OCI-M2 (cell line): Measurements from ENCODE around the gene SUGCT.
"Not testable (repeated sequence)": the region's sequence is repeated elsewhere in the genome, so short reads cannot be mapped to it uniquely, and the experiment has no call there.

Experiments used
- DNase-seq: peaks from one replicate; lab custom pipeline; 2025; ENCODE audit not compliant: unreplicated experiment; lab: John Stamatoyannopoulos, UW

Gene SUGCT

DNA sequence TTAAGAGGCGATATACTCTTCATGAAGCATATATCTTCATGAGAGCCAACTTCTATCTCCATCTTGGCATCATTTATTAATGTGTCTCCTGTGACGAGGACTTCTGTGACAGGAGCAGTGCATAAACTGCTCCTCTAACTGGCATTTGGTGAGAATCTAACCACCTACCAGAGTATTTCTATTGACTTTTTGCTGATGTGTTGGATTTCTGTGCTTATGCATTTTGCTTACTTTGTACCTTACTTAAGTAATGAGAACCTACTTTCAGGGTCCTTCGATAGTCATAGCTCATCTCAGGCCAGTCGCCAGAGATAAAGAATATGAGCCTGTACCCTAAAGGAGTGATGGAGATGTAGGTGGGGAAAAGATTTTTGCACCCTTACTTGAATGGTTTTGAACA lies 265.7 kb downstream of the SUGCT start:
- no peak for DNase-seq

DNA sequence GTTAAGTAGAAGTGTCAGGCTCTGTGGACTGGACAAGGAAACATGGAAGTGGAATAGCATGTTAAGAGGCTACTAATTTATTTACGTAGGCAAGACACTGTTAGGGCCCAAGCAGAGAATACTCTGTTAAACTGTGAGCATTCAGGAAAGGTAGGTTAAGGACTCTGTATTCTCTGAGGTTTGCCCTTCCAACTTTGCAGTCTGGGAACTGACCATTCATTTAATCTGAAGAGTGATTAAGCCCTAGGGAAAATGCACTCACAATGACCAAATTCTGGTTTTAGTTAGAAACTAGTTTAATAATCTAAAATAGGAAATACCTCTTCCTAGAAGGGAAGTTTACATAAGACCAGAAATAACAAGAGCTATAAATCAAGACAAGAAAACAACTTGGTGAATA lies 266.6 kb downstream of the SUGCT start:
- no peak for DNase-seq

DNA sequence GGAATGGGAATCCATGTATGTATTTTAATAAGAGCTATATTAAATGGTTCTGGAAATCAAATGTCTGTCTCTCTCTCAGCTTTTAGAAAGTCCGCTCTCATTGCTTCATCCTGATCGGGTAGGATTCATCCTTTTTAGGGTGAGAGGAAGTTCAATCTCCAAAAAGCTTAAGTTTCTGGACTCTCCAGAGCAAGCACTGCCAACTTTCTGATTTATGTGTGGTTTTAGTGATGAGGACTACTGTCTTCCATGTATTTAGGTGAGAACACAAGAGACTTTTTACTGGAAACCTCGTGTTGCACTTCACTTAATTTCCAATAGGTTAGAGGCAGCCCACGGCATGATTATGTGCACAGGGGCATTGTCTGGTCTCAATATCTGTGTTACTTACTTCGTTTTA lies 267.9 kb downstream of the SUGCT start:
- DNase-seq = no peak

DNA sequence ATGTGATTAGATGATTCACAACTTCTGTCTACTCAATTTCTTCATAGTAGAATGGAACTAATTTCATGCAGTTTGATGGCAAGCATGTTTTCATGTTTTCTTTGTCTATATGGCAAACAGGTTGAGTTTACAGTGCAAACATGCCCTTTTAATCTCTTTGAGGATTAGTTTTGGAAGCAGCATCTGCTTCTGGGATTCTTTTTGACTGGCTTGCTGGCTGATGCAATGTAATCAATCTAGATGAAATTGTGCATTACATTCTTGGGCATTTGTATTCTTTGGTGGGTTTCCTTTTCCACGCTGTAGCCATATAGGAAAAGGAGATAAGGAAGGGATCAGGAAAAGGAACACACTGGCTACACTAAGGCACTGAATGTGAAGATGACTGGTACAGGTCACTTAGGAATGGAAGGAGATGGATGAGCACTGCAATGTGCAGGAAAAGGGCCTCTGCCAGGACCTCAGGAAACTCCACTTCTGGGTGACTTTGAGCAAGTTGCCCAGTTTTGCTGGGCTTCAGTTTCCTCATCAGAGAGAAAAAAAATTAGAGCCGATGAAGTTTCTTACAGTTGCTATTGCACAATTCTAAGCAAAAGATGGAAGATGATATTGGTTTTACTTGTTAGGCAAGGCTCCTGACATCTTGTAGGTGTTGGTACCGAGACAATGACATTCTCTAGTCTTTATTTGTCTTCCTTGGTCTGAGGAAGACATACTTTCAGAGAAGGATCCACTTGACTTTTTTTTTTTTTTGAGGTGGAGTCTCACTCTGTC lies 269.1 kb downstream of the SUGCT start:
- no peak for DNase-seq

DNA sequence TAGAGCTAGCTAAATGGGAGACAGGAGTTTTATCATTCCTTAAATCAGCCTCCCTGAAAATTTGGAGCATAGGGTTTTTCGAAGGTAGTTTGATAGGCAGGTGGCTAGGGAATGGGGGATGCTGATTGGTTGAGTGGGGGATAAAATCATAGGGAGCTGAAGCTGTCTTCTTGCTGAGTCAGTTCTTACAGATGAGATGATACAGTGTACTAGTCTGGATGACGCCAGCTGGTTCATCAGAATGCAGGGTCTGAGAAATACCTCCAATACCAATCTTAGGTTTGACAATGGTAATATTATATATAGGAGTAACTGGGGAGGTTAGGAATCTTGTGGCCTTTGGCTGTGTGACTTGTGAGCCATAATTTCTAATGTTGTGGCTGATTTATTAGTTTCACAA lies 271.2 kb downstream of the SUGCT start:
- DNase-seq = no peak

DNA sequence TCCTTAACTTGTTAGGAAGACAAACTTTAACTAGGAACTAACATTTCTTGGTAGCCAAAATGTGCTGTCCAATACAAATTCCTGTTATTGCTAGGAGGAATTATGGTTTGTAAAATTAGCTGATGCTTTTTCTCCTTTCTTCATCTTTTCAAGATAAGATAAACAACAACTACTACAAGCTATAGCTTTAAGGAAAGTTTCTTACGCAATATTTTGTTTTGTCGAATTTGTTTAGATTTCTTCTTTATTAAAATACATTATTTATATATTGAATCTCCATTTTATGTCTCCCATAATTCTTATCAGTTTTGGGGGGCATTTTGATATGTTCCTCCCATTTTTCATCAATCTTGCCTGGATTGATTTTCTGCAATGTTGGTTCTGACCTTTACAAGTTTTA lies 277.5 kb downstream of the SUGCT start:
- no peak for DNase-seq

DNA sequence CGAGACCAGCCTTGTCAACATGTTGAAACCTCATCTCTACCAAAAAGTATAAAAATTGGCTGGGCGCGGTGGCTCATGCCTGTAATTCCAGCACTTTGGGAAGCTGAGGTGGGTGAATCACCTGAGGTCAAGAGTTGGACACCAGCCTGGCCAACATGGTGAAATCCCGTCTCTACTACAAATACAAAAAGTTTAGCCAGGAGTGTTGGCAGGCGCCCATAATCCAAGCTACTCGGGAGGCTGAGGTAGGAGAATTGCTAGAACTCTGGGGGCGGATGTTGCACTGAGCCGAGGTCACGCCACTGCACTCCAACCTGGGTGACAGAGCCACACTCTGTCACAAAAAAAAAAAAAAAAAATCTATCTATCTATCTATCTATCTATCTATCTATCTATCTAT lies 279.9 kb downstream of the SUGCT start:
- not testable (repeated sequence) for DNase-seq

DNA sequence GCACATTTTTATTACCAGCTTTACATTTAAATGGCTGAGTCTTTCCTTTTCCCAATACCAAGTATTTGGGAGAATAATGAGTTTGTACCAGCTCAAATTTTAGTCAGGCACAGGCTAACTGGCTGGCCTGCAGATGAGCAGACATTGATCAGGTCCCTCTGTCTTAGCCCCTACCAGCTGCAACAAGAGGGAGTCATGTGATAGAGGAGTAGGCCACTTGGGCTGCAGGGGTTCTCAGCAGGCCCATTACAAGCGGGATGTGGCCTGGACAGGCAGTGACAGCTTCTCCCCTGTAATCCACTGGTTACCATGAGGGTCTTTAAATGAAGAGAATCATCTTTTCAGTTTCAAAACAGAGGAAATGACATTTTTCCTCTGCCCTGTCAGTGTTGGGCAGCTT lies 283.6 kb downstream of the SUGCT start:
- no peak for DNase-seq

DNA sequence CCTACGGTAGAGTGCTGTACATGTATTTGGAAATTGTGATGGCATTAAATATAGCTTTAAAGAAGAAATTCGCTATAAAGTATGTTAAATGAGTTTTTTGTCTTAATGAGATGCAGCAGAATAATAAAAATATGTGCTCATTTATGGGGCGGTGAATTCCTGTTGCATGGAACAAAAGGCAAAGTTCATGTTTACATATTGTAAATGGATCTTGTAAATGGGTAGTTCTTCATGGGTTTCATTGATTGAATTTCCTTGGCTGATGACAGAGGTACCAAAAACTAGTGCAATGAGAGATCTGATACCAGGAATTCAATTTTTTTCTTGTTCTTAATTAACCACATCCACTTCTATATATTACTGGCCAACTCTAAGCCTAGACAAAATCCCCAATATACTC lies 284.2 kb downstream of the SUGCT start:
- no peak for DNase-seq

DNA sequence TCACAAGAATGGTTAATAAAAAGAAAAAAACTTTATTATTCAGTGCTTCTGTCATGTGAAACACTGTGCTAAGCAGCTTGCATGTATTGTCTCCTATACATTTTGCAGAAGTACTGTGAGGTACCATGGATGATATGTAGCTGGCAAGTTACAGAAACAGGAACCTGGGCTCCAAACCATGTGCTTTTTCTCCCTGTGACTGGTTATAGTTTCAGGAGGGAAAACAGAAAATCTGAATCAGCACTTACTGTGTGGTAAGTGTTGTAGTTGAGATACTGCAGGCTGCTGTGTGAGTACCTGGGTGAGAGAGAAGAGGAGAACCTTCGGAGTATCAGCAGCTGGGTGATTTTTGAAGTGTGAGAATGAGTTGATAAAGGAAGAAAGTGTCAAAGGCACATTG lies 285.0 kb downstream of the SUGCT start:
- DNase-seq = no peak

DNA sequence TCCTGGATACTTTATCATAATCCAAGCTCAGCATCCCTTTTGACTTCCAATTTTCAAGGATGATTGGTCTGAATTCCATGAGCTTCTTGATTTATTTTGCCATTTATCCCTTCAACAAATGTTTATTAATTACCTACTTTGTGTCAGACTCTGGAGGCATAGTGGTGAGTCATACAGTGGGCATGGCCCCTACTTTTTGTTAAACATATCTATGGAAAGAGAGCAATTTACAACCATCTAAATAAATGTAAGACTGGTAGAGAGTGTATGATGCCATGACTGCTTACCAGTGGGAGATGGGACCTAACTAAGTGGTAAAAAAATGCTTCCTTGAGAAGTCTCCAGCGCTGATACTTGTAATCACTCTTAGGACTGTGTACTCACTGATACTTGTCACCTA lies 286.6 kb downstream of the SUGCT start:
- no peak for DNase-seq

DNA sequence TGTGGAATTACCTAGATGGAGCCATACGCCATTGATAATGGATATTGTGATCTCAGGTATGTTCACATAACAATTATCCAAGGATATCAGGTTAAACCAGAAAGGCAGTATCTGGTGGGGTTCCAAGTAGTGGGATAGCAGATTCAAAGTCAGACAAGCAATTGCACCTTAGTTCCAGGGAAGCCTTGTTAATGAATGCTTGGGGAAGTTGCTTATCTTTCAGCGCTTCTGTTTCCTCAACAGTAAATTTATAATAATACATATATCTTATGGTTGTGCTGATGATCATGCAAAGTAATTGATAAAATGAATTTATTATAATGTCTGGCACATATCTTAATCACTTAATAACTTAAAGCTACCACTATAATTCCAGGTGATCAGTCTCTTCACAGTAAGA lies 290.9 kb downstream of the SUGCT start:
- no peak for DNase-seq

DNA sequence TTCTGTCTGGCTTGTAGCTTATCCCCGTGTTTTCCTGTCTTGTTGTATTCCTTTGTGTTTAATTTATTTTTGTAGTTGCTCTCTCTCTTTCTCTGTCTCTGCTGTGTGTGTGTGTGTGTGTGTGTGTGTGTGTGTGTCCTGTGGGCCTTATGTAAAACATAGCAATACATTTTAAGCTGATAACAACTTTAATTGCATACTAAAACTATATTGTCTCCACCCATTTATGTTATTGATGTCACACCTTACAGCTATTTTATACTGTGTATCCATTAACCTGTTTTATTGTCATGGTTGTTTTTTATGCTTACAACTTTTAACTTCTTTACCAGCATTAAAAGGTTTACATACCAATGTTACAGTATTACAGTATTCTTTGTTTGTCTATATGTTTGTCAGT lies 293.6 kb downstream of the SUGCT start:
- DNase-seq = no peak

DNA sequence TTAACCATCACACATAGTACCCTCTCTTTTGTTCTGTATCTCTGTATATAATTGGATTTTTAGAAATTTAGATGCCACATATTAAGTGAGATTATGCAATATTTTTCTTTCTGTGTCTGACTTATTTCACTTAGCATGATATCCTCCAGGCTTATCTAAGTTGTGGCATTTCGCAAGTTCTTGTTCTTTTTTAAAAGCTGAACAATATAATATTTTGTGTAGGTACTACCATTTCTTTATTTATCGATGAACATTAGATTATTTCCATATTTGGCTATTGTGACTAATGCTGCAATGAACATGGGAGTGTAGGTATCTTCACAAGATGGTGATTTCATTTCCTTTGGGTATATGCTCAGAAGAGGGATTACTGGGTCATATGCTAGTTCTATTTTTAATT lies 295.0 kb downstream of the SUGCT start:
- DNase-seq = no peak

DNA sequence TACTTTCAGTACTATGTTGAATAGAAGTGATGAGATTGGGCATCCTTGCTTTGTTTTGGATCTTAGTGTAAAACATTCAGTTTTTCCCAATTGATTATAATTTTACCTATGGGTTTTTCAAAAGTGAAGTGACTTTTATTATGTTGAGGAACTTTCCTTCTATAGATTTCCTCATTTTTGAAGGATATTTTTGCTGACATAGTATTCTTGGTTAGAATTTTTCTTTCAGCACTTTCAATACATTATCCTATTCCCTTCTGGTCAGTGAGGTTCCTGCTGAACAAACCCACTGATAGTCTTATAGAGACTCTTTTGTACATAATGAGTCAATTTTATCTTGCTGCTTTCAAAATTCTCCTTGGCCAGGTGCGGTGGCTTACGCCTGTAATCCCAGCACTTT lies 297.2 kb downstream of the SUGCT start:
- DNase-seq = no peak

DNA sequence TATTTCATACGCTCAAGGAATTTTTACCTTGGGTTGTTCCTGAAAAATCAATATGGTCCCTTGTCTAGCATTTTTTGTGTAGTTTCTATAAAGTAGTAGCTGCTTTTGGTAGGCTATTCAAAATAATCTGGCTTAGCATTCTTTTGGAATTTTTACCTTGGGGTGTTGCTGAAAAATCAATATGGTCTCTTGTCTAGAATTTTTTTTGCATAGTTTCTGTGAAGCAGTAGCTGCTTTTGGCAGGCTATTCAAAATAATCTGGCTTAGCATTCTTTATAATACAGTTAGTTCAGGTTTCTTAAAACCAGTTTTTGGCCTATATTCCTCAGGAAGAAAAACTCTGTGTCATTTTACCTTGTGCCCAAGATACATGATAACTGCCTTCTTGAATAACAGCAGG lies 301.9 kb downstream of the SUGCT start:
- no peak for DNase-seq

DNA sequence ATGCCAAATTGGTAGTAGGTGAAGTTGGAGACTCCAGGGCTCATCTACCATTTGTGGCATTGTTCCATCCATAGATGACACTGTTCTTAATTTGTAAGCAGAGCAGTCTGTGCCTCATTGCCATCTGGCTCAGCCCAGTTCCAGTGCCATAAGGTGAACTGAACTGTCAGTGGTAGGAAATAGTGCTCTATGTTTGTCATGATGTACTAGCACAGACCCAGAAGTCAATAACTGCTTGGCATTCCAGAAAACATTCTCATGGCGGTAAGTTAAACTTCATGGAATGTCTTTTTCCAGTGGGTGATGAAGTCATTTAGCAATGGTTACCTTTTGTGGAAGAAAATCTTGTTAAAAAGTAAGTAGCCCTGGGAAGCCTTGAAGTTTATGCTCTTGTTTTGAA lies 302.7 kb downstream of the SUGCT start:
- DNase-seq = no peak

DNA sequence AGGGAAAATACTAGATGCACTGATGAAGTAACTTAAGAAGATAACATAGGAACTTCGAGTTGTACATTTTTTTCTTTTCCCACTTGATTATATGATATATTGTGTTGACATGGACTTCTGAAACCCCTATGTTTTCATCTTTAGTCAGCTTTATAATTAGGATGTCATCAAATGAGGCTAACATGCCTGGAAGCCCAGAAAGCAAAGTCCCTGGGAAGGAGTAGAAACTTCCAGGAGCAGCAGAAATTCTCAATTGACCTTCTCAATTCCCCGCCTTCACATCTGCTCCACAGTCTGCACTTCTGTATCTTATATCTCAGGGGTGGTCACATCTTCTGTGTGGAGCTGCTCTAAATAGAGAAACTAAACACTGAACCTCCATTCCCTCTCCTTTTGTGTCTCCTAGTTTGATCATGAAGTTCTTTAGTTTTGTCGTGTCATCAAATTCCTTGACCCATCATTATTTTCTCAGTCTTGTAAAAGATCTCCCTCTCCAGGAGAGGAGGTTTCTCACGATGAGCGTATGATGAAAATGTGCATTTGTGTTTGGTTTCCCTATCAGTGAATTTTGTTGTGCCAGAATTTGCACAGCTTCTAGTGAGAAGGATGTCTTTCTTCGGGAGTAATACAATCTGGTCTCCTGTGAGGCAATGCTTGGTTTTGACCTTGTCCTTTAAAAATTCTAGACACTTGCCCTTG lies 303.3 kb downstream of the SUGCT start:
- no peak for DNase-seq

DNA sequence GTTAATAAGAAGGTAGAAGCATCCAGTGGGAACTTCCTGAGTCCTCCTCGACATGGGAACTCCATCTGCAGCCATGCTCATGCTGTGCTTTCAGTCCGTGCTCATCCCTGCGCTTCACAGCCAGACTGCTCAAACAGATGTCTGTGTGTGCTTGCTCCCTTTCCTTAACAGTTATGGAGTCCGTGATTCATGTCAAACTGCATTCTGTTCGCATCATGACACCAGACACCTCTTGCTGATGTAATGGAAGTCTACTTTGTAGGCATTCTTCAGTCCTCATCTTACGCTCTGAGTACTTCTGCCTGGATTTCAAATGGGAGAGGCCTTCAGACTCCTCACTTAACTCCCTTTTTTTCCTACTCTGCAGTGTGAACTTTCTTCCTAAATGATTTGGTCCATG lies 304.9 kb downstream of the SUGCT start:
- no peak for DNase-seq

DNA sequence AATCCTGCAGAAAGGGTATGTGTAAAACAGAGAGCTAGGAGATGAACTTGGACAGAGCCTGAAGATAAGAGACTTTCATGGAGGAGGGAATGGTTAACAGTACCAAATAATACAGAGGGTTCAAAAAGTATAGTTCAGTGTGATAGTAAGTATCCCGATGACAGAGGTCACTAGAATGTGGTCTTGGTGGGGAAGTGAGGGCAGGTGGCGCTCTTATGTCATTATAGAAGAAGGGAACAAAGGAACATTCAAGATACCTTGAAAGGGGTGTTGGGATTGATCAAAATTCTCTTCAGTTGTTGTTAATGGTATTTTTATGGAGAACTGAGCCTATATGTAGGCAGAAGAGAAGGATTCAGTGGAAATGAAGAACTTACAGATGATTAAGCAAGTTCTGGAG lies 312.5 kb downstream of the SUGCT start:
- no peak for DNase-seq

DNA sequence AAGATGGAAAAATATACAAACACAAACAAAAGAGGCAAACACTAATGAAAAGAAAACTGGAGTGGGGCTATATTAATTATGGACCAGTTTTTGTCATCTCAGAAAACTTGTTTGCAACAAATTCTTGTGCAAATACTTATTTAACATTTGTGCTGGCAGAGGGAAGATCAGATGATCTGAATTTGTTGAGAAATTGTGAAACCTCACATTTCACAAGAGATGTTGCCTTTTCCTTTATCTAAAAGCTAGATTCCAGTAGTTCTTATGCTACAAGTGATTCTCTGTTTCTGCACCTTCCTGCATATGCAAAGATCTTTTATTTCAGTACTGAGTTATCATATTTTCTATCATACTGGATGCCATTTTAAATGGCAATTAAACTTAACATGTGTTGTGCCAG lies 320.7 kb downstream of the SUGCT start:
- DNase-seq = no peak

DNA sequence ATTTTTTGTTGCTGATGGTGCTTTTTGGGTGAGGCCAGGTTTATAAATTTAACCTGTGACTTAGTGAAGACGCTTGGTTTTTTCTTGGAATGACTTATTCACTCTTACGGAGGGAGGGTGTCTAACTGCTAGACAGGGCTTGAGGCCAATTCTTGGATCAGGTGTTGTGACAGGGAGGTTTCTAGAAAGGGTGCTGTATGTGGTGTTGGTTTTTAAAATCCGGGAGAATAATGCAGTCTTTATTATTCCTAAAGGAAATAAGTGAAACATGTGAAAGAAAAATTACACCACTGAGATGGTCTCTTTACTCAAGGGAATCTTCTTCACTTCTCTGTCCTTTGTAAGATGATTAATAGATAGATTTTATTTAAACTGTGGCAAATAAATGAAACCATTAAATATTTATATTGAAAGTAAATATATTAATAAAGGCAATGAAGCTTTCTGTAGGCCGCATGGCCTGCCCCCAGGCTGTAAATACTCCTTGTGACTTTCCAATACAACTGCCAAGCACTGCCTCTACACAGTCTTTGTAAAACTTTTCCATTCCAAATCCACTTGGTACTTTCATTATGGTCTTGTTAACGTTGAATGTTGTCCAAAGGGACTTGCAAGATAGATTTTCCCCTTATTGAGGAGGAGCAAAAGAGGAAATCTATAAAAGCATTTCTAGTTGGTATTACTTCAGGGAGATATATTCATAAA lies 323.1 kb downstream of the SUGCT start:
- no peak for DNase-seq
